HG03097 (cell line): ENCODE measurements around the gene TARBP2.

Experiments
- ATAC-seq: cut with Tn5 transposase; IDR thresholded peaks from one replicate; pipeline ENCODE4 v1.9.1; 2021; ENCODE audit not compliant: unreplicated experiment, low FRiP score

Gene TARBP2, protein sequence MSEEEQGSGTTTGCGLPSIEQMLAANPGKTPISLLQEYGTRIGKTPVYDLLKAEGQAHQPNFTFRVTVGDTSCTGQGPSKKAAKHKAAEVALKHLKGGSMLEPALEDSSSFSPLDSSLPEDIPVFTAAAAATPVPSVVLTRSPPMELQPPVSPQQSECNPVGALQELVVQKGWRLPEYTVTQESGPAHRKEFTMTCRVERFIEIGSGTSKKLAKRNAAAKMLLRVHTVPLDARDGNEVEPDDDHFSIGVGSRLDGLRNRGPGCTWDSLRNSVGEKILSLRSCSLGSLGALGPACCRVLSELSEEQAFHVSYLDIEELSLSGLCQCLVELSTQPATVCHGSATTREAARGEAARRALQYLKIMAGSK

DNA sequence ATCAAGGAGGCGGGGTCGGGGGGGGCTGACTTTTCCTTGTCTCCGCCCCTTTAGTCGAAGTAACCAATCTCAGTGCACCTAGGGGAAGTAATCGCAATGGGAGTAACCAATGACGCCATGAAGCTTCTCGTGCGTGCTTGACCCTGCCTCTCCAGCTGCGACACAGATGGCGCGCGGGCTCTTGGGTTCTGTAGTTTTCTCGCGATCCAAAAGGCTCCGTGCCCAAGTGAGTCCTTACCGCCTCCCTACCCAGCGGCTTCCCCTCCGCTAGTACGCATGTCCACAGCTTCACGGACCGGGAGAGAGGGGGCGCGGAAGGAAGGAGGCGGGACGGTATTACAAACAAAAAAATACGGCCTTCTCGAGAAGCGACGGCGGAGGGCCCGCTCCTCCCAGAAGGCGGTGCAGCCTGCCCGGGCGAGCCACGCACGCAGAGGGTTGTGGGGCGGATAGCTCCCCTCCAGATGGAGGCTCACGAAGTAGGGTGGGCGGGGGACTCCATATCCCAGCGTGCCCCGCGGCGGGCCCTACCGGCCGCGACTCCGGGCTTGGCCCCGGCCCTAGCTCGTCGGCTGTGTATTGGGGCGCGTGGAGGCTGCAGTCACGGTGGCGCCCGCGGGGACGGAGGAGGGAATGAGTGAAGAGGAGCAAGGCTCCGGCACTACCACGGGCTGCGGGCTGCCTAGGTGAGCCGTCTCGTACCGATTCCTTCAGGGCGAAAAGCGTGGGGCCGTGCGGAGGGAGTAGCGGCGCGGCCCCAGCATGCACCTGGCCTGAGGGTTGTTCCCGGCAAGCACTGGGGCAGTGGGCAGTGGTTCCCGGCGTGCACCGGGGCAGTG, at the start of gene TARBP2:
Gene TARBP2 (plus strand): TSS at position 508 of the 839 bp plus-strand sequence. CDS start 126 bp downstream, at position 634.
- ATAC-seq = peak; percentile 72

DNA sequence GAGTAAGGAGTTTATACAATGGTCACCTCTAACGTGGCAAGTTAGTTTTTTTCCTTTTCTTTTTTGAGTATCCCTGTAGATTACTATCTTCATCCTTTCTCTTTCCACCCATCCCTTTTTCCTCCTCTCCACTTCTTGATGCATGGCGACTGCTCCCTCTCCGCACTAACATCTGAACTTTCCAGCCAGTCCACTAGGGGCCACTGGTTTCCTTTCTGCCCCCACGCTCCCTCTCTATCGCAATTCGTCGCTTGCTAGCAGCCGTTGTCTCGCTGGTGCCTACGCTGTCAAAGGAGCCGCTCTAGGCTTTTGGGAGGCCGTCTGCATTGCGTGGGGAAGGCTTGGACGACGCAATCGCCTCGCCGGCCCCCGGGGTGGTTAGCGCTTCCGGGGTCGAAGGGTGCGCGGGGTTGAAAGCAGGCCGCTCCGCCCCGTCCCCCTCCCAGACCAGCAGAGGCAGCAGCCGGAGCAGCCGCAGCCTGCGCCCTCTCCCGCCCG, 49.4 kb upstream of the TARBP2 start, which contains the start of gene PCBP2:
Gene PCBP2 (plus strand): TSS at position 442 of the 498 bp plus-strand sequence. CDS start 2,699 bp downstream, outside the sequence.
- ATAC-seq = peak; percentile 97

DNA sequence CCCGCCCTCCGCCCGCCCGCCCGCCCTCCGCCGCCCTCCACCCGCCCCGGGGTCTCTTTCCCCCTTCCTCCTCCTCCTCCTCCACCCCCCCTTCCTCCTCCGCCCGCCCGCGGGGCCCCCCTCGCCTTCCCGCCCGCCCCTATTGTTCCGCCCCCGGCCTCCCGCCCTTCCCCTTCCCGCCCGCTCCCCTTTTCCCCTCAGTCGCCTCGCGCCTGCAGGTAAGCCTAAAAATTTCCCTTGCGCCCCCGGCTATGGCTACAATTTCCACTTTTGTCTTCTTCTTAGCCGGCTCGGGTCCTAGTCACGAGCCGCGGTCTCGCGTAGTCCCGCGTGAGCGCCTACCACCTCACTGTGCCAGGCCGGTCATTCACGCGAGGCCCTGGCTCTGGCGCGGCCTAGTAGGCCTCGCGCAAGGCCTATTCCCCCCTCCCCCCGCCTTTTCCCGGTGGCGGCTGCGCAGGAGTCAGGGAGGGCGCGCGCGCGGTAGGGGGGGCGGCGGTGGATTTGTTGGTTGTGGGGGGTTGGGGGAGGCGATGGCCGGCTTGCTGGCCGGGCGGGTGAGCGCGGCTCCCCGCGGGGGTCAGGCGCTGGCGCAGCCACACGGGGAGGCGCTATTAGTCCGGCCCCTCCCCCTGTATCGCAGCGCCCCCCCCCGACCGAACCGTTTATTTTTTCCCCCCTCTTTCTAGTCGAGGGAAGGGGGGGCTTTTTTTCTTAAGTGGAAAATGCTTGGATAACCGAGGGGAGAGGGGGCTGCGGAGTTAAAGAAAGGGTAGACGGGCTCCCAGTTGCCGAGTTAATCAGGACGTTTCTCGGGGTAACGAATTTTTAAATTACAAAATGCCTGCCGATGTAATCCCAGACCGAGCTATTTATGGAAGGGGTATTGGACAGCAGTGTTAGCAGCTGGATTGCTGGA, 48.7 kb upstream of the TARBP2 start:
- no peak for ATAC-seq

DNA sequence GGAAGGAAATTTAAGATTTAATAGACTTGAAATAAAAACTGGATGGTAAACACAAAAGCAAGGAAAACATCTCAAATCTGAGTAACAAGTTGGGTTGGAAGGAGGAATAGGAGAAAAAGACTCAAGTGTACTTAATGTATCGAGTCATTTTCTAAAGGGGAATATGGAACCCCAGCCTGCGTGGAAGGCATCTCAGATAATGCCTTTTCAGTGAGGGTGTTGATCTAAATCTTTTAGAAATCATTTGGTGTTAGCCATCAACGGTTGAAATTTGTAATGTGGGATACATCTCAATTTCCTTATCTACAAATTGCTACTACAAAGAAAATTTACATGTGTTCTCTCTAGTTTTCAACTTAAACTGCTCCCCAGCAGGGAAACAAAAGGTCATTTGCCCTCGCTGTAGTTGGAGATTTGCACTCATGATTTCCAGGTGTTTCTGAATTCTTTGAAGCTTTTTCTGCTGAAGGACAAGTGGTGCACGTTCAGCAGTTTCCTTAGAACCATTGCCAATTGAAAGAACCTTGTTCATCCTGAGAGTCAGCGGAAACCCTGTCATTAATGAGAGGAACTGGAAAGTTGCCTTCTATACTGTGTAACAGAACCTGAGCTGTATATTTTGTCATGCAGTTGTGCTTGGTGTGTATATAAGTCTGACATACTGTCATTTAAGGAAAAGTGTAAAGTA, 47.0 kb upstream of the TARBP2 start:
- no peak for ATAC-seq

DNA sequence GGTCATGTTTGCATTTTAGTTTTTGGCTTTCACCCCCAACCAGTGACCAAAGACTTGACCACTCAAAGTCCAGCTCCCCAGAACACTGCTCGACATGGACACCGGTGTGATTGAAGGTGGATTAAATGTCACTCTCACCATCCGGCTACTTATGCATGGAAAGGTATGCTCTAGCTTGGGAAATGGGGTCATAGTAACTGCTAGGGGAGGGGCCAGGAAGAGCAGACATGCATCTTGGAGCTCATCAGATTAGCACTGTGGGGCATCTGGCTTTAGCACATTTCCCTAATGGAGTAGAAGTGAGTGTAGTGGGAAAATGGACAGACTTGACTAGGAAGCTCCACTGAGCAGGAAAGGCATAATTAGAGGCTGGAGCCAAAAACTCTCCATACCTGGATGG, 46.4 kb upstream of the TARBP2 start:
- ATAC-seq = no peak

DNA sequence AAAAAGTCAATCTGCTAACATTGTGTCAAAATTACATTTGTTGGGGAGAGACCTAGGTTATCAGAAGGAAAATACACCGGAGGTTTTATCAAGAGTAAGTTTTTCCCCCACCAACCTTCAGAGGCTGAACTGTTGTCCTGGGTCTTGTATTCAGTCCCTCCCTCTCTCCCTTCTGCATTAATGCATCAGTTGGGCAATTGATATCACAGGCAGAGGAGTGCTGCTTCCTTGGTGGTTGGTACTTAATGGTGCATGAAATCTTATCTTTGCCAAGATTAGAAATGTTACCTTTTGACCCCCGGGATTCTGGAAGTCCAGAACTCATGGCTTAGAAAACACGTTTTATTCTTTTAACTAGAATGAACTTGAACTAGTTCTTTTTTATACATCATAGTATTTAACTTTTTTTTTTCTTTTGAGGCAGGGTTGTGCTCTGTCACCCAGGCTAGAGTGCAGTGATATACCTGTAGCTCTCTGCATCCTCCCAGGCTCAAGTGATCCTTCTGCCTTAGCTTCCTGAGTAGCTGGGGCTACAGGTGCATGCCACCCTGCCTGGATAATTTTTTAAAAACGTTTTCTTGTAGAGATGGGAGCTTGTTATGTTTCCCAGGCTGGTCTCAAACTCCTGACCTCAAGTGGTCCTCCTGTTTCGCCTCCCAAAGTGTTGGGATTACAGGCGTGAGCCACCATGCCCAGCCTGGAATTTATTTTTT, 44.3 kb upstream of the TARBP2 start:
- ATAC-seq = no peak

DNA sequence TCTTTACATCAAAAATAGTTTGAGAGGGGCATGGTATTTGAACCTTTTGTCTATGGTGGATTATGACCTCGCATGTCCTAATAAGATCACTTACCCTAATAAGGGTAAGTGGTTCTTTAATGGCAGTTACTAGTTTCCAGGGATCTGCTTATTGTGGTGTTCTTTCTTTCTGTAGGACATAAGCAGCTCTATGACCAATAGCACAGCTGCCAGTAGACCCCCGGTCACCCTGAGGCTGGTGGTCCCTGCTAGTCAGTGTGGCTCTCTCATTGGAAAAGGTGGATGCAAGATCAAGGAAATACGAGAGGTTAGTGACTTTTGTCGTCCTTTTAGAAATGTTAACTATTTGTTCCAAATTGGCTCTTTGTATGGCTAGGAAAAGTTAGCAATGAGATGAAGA, 42.0 kb upstream of the TARBP2 start:
- ATAC-seq = no peak

DNA sequence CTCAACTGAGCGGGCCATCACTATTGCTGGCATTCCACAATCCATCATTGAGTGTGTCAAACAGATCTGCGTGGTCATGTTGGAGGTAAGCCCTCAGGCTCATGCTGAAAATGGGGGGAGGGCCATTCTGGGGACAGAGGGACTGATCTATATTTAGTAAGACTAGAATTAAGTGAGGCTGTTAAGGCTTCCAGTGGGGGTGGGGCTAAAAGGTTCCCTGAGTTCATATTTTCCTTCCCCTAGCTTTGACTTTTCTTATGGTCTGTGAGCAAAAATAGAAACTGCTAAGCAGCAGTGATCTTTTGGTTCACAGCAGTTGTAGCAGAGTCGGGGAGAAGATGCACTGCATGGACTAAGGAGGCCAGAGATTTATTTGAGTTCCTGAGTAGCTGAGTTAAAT, 40.0 kb upstream of the TARBP2 start:
- ATAC-seq = no peak

DNA sequence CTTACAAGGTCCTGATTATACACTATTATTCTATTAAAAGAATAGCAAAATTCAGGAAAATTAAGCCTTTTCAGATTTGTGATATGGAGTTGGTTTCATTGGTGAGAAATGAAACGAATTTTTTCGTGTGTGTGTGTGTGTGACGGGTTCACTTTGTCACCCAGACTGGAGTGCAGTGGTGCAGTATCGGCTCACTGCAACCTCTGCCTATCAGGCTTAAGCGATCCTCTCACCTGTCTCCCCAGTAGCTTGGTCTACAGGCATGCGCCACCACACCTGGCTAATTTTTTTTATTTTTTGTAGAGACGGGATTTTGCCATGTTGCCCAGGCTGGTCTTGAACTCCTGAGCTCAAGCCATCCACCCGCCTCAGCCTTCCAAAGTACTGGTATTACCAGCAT, 39.5 kb upstream of the TARBP2 start:
- no peak for ATAC-seq

DNA sequence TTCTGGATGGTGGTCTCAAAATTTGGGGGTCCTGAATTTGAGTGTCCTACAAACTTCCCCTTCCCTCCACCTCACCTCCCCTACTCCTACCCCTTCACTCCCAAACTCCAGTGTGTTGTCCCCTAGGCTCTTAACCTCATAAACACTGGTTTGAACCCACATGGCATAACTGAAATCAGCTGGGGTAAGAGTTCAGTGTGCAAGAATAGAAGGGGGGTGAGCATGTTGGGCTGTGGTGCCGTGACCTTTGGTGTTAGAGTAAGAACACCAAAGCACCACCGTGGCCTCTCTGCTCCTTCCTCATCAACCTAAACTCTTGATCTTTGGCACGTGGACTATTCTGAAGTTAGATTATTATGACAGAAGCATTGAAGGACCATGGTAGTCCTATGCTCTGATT, 38.1 kb upstream of the TARBP2 start:
- ATAC-seq = no peak

DNA sequence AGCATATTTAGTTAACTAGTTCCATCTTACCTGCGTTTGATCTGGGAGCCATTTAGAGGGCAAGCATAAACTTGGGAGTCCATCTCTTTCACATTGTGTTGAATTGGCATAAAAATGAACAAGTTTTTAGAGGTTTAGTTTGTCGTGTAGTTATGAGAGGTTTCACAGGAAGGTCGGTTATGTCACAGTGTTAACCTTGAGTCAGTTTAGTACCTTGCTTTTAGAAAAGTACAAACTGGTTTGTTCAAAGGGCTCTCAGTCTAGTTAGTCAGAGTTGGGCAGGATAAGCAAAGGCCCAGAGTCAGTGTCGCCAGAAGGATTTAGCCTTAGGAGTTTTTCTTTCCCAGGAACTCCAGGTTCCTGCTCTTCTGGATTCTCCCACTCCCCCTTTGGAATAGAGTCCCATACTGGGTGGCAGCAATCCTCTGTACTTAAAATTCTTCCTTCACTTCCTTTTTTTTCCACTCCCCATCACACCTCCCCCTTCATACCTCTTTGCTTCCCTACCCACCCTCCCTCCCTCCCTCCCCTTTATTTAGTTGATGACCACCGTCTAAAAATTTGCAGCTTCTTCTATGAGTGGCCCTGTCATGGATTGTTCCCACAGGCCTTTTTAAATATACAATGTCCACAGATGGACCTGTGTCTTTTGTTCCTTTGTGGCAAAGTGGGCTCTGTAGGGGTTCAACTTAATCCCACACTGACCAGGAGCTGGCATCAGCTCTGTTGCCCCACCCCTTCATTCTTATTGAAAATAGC, 37.1 kb upstream of the TARBP2 start:
- ATAC-seq = no peak

DNA sequence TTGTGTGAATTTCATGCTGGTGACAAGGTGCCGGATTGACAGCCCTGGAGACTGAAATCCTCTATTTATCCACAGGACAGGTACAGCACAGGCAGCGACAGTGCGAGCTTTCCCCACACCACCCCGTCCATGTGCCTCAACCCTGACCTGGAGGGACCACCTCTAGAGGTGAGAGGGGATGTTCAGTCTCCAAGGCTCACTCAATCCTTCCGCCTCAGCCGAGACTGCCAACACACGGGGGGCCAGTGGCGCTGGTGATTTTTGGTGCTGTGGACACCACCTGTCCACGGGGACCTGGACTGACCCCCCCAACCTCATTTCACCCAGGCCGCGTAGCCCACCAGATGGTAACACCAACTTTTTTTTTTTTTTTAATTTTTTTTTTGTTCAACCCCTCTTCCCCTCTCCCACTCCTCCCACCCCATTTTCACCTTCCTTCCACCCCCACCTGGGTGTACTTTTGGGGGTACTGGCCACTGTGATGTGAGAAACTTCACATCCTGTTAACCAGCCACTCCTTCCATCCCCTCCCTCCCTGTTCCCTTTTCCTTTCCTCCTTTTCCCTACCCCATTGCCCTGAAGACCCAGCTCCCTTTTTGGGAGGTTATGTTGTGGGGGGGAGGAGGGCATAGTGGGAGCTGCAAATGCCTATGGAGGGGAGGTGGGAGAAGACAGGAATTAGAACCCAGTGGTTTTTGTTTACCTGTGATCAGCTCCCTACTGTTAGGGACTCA, 36.2 kb upstream of the TARBP2 start:
- no peak for ATAC-seq

DNA sequence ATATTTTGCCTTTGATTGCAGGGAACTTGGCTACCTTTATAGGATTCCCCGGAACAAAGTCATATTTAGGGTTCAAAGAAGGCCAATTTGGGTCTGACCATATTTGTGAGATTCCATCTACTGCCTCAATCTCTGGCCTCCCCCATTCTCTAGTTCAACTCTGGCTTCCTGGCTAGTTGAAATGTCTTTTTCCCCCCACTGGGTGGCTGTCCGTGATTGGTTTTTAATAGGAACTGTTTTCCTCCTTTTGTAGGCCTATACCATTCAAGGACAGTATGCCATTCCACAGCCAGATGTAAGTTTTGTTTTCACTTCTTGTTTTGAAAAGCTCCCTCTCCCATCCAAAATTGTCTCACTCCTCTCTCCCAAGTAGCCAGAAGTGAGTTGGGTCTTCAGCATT, 35.4 kb upstream of the TARBP2 start:
- no peak for ATAC-seq

DNA sequence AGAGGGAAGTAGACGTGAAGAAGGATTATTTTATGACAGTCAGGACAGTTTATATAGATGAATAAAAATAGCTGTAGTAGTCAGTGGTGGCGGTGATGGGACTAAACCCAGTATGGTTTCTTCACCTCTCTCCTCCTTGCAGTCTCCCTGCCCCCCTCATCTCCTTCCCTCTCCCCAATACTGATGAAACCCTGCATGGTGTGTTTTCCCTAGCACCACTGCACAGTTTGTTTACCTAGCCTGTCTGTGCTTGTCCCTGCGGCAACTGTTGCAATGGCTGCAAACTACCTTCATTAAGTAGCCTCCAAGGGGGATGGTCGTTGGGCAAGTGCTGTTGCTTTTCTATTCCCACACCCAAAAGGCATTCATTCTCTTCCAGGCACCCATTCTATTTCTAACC, 34.4 kb upstream of the TARBP2 start:
- no peak for ATAC-seq

DNA sequence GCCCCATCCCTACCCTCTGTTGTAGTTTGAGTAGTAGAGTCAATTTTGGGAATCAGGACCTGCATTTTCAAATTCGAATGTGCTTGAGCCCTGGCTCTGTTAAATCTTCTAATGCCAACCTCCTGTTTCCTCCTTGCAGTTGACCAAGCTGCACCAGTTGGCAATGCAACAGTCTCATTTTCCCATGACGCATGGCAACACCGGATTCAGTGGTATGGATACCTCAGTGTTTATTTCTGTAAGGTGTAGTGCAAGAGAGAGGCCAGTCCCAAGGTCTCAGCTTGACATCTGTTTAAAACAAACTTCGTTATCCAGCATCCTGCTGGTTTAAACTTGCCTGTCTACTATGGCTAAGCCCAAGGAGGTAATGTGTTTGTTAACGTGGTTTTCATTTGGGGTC, 34.0 kb upstream of the TARBP2 start:
- ATAC-seq = no peak

DNA sequence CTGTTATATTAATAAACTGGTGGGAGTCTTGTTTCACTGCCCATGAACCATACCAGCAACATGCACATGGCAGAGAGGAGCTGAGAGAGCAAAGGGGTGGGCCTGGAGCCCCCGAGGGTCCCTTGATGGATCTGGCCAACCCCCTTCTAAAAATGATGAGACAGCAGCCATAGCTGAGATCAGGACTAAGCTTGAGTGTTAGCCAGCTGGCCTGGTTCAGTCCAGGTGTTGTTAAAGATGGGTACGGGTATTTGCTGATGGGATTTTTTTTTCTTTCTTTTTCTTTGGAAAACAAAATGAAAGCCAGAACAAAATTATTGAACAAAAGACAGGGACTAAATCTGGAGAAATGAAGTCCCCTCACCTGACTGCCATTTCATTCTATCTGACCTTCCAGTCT, 33.2 kb upstream of the TARBP2 start:
- no peak for ATAC-seq

DNA sequence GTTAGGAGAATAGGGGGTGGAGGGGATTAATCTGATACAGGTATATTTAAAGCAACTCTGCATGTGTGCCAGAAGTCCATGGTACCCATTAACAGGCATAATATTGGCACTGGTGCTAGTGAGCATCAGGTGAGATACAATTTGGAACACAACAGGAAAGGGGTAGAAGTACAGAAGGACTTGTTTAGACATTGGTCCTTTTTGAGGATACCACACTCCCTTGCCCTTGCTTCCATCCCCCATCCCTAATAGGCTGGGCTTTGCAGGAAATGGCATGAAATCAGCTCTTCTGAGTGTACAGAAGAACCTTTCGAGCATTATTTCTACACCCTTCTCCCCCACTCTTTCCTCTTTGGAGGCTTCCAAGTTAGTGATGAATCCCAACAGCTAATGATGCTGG, 32.8 kb upstream of the TARBP2 start:
- no peak for ATAC-seq

DNA sequence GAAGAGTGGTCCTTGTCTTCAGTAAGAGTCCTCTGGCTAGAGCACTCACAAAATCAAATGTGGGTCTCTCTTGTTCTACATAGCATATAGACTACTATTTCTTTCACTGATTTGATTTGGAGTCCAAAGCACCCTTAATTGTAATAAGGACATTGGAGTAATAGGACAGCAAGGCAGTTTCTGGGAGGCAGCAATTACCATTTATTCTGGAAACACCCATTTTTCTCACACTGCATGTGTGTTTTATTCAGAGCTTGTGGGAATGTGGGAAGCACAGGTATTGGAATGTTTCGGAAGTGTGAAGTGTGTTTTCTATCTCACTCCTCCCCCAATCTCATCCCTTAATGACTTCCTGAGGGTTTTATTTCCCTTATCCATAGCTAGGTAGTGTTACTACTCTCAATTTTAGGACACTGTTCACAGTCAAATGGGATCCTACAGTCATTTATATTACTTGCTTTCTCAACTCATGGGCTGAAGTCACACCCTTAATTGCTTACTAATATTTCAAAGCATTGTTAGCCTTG, 29.0 kb upstream of the TARBP2 start:
- no peak for ATAC-seq
